Measurements from ENCODE around the gene MRPL40. TPM values are rescaled to one million over a fixed set of nuclear protein-coding genes. Genes with fewer than 3 reads are reported as not detected.

MRPL40 gene
- total and polyA plus RNA-seq, 2 donors (not counting 3 experiments of a cell fraction or from before 2014, with no cell fraction given) = 17.5 to 27.4 TPM

DNA sequence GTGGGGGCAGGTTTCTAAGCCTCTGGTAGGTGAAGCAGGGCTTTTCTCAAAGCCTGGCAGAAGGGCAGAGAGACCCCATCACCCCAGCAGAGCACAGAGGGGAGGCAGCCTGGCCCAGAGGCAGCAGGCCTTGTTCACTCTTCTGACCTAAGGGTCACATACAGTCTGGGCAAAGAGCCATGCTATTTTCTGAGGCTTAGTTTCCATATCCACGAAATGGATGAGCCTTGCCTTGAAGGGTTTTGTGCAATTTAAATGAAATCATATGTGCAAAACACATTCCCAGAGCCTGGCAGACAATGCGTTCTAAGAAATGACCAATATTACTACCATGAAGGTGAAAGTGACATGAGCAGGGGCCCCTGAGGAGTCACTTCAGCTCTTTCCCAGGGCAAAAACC, 45.3 kb upstream of the MRPL40 start:
- dilution Hi-C loops (cut with MboI; ENCODE audit: extremely low pct_ligation_motif_present, low sequenced_read_pairs) (no loop called here), intact Hi-C loops (cut with micrococcal nuclease) (no loop called here)
- TF ChIP-seq POLR2AphosphoS5 (IDR thresholded peaks at IDR 0.05; ENCODE audit: insufficient read depth, low read depth, low read length) (no peak), MYC (IDR thresholded peaks at IDR 0.05; ENCODE audit: low read depth, low read length) (no peak), EZH2 (IDR thresholded peaks at IDR 0.05; ENCODE audit: borderline replicate concordance, low read depth, low read length, severe bottlenecking) (no peak), JUN (IDR thresholded peaks at IDR 0.05; ENCODE audit: borderline replicate concordance, insufficient read depth, insufficient read length, low read depth) (no peak), POLR2A (IDR thresholded peaks at IDR 0.05; ENCODE audit: low read depth, low read length) (no peak), FOS (IDR thresholded peaks at IDR 0.05; ENCODE audit: borderline replicate concordance, insufficient read depth, low read length) (no peak), GATA2 (IDR thresholded peaks at IDR 0.05; ENCODE audit: insufficient read depth, insufficient read length, low read depth, low read length) (no peak)
- TF ChIP-seq, protein P1, sequence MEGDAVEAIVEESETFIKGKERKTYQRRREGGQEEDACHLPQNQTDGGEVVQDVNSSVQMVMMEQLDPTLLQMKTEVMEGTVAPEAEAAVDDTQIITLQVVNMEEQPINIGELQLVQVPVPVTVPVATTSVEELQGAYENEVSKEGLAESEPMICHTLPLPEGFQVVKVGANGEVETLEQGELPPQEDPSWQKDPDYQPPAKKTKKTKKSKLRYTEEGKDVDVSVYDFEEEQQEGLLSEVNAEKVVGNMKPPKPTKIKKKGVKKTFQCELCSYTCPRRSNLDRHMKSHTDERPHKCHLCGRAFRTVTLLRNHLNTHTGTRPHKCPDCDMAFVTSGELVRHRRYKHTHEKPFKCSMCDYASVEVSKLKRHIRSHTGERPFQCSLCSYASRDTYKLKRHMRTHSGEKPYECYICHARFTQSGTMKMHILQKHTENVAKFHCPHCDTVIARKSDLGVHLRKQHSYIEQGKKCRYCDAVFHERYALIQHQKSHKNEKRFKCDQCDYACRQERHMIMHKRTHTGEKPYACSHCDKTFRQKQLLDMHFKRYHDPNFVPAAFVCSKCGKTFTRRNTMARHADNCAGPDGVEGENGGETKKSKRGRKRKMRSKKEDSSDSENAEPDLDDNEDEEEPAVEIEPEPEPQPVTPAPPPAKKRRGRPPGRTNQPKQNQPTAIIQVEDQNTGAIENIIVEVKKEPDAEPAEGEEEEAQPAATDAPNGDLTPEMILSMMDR (IDR thresholded peaks at IDR 0.05; ENCODE audit: extremely low read depth in 1 of 2, insufficient read depth in 1 of 2, low read depth in 1 of 2, low read length in 2 of 2) = no peak
- TF ChIP-seq, protein P2, sequence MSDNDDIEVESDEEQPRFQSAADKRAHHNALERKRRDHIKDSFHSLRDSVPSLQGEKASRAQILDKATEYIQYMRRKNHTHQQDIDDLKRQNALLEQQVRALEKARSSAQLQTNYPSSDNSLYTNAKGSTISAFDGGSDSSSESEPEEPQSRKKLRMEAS (IDR thresholded peaks at IDR 0.05; ENCODE audit: insufficient read depth, insufficient read length) = no peak
- no TSS peak for BruUV-seq (replicated peaks)
- ChIA-PET CTCF (interaction anchor here (1.5 kb wide), 1 partner anchor 243 kb away, joined by 5 read pairs; no protein-coding TSS in a partner anchor), POLR2A (no interaction called here)
- DNase-seq (ENCODE audit: low read depth, low spot score) = no peak
- H3K79me2 ChIP-seq (ENCODE audit: control insufficient read depth, insufficient read depth, low read length) = no peaks in the 10 kb centered on the region
- no peak overlapping the region for H3K9ac ChIP-seq (replicated peaks; ENCODE audit: extremely low read depth, insufficient read depth, low read length)
- no peak overlapping the region for H3K27ac ChIP-seq (ENCODE audit: insufficient read depth, low read depth, low read length)
- H3K36me3 ChIP-seq (ENCODE audit: control insufficient read depth in 2 of 2, extremely low read depth in 1 of 2, insufficient read depth in 2 of 2, low read length in 2 of 2) = peaks cover 43 to 49% of the 10 kb centered on the region in 2 experiments
- no peaks in the 10 kb centered on the region for H3K4me1 ChIP-seq (ENCODE audit: control insufficient read depth, extremely low read depth, insufficient read depth, low read length)
- no peak overlapping the region for H2AFZ ChIP-seq (ENCODE audit: low read depth, low read length)
- H3K27me3 ChIP-seq (ENCODE audit: control insufficient read depth in 2 of 2, insufficient read depth in 2 of 2, low read length in 2 of 2) = no peaks in the 10 kb centered on the region
- H3K4me3 ChIP-seq (replicated peaks in 1 of 3; ENCODE audit: insufficient read depth in 1 of 3, low read depth in 1 of 3, low read length in 3 of 3) = no peak overlapping the region
- no peak overlapping the region for H3K4me2 ChIP-seq (ENCODE audit: insufficient read depth, low read length)
- no peaks in the 10 kb centered on the region for H3K9me1 ChIP-seq (replicated peaks; ENCODE audit: control insufficient read depth, extremely low read depth, insufficient read depth, low read length)
- no peaks in the 10 kb centered on the region for H4K20me1 ChIP-seq (replicated peaks; ENCODE audit: control insufficient read depth, extremely low read depth, insufficient read depth, low read length)
- FAIRE-seq = no peak
- no peaks in the 10 kb centered on the region for H3K9me3 ChIP-seq (replicated peaks; ENCODE audit: control insufficient read depth, insufficient read depth, low read length)

All from endothelial cell of umbilical vein (primary cell).